ENCODE results near the gene STK11IP.

STK11IP gene, protein sequence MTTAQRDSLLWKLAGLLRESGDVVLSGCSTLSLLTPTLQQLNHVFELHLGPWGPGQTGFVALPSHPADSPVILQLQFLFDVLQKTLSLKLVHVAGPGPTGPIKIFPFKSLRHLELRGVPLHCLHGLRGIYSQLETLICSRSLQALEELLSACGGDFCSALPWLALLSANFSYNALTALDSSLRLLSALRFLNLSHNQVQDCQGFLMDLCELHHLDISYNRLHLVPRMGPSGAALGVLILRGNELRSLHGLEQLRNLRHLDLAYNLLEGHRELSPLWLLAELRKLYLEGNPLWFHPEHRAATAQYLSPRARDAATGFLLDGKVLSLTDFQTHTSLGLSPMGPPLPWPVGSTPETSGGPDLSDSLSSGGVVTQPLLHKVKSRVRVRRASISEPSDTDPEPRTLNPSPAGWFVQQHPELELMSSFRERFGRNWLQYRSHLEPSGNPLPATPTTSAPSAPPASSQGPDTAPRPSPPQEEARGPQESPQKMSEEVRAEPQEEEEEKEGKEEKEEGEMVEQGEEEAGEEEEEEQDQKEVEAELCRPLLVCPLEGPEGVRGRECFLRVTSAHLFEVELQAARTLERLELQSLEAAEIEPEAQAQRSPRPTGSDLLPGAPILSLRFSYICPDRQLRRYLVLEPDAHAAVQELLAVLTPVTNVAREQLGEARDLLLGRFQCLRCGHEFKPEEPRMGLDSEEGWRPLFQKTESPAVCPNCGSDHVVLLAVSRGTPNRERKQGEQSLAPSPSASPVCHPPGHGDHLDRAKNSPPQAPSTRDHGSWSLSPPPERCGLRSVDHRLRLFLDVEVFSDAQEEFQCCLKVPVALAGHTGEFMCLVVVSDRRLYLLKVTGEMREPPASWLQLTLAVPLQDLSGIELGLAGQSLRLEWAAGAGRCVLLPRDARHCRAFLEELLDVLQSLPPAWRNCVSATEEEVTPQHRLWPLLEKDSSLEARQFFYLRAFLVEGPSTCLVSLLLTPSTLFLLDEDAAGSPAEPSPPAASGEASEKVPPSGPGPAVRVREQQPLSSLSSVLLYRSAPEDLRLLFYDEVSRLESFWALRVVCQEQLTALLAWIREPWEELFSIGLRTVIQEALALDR

GRCh38 chr2:219597552-219598307 is at the start of gene STK11IP:
STK11IP (plus strand) TSS chr2:219597857; CDS start chr2:219598120, 263 bp downstream.
- TF ChIP-seq, protein P1, sequence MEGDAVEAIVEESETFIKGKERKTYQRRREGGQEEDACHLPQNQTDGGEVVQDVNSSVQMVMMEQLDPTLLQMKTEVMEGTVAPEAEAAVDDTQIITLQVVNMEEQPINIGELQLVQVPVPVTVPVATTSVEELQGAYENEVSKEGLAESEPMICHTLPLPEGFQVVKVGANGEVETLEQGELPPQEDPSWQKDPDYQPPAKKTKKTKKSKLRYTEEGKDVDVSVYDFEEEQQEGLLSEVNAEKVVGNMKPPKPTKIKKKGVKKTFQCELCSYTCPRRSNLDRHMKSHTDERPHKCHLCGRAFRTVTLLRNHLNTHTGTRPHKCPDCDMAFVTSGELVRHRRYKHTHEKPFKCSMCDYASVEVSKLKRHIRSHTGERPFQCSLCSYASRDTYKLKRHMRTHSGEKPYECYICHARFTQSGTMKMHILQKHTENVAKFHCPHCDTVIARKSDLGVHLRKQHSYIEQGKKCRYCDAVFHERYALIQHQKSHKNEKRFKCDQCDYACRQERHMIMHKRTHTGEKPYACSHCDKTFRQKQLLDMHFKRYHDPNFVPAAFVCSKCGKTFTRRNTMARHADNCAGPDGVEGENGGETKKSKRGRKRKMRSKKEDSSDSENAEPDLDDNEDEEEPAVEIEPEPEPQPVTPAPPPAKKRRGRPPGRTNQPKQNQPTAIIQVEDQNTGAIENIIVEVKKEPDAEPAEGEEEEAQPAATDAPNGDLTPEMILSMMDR (IDR thresholded peaks at IDR 0.05; ENCODE audit: borderline replicate concordance, insufficient read depth, low read depth, low read length): no peak
- peak within 1 kb of the TSS; percentile 63 for H3K4me3 ChIP-seq (ENCODE audit: low read depth, low read length)

DNA sequence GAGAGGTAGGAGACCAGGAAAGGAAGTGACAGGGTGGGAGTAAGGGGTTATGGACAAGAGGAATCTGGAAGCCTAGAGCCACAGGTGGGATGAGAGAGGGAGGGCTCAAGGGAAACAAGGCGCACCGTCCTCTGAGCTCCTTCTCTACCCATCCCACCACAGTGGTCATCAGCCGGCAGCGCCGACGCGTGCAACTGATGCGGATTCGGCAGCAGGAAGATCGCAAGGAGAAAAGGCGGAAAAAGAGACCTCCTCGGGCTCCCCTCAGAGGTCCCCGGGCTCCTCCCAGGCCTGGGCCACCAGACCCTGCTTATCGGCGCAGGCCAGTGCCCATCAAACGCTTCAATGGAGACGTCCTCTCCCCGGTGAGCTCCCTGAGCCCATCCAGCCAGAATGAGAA is 48.7 kb upstream of the STK11IP start:
- no peak overlapping the region for H3K4me3 ChIP-seq (ENCODE audit: low read depth, low read length)
- TF ChIP-seq, protein P1 (IDR thresholded peaks at IDR 0.05; ENCODE audit: borderline replicate concordance, insufficient read depth, low read depth, low read length): no peak

DNA sequence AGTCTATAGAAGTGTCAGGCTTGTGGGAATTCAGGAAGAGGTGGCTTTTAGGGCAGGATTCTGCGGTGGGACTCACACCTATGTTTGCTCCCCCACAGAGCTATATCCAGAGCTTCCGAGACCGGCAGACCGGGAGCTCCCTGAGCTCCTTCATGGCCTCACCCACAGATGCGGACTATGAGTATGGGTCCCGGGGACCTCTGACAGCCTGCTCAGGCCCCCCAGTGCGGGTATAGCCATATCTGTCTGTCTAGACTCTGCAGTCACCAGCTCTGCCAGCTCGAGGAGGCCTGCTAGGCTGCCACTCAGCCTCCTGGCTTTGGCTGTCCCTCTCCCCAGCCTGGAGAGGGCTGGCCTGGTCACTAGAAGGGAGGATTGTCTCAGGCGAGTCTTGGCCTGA is 48.0 kb upstream of the STK11IP start:
- TF ChIP-seq, protein P1 (IDR thresholded peaks at IDR 0.05; ENCODE audit: borderline replicate concordance, insufficient read depth, low read depth, low read length): no peak

DNA sequence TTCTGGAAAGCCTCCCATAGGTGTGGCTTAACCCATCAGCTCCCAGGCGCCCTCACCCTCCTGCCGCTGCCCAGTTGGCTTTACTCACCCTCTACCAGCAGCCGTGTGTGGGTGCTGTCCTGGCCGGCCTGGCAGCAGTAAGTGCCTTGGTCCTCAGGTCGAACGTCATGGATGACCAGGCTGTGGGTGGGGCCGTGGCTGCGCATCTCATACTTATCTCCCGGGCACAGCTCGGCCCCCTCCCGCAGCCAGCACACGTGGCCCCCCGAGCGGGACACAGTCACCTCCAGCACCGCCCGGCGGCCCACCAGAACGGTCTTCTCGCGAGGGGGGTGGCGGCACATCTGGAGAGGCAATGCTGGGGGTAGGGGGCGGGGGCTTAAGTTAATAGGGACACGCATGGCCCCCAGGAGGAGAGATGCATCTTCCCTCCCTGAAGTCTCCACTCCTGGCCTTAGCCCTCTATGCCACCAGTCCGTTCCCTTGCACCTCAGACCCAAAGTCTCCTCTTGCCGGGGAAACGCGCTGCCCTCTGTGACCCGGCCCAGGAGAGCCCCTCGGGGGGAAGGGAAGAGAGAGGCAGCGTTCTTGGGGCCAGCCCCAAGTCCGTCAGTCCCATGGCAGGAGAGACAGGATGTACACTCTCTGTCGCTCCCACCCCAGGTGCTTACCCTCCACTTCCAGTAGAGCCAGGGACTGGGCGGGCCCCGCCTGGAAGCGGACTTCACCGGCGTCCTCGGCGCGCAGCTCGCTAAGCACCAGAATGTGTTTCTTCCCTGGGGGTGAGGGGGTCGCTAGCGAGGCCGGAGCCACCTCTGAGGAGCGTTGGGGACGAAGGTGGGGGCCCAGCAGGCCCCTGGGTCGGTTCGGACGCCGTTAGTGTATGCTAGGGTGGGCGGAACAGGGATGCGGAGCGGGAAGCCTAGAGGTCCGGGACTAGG is 45.9 kb upstream of the STK11IP start:
- TF ChIP-seq, protein P1 (IDR thresholded peaks at IDR 0.05; ENCODE audit: borderline replicate concordance, insufficient read depth, low read depth, low read length): no peak
- peak overlapping the region; percentile 47 for H3K4me3 ChIP-seq (ENCODE audit: low read depth, low read length)

More for the DNA sequence above, 48.0 kb upstream of the STK11IP start:
- no peak overlapping the region for H3K4me3 ChIP-seq (ENCODE audit: low read depth, low read length)

DNA sequence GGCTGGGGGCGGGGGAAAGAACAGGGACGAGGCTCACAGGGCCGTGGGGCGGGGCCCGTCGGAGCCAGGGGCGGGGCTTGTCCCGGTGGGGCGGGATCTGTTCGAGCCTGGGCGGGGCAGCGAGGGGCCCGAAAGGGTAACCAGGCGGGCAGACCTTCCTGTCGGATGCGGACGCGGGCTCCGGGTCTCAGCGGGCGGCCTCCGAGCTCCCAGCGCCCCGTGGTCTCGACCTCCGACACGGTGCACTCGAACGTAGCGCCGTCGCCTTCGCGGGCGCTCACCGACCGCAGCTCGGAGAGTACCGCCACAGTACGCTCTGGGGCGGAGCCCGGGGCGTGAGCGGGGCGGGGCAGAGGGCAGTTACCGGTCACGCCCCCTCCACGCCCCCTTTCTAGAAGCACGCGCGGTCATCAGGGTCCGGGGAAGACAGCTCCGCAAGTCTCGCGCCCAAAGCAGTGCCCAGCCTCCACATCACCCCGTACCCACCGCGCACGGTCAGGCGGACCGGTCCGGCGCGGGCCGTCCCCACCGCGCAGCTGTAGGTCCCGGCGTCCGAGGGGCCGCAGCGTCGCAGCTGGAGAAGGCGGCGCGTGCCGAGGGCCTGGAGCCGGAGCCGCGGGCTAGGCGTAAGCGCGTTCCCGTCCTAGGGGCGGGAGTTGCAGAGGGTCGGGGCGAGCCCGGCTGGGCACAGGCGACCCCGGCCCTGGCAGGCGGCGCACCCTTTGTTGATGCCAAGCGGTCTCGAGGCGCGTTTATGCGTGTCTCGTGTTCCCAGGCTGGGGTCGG is 45.1 kb upstream of the STK11IP start:
- H3K4me3 ChIP-seq (ENCODE audit: low read depth, low read length): peak overlapping the region; percentile 47
- TF ChIP-seq, protein P1 (IDR thresholded peaks at IDR 0.05; ENCODE audit: borderline replicate concordance, insufficient read depth, low read depth, low read length): no peak

Data from GM12875 (cell line).